ENCODE data around the gene SPINK4.

DNA sequence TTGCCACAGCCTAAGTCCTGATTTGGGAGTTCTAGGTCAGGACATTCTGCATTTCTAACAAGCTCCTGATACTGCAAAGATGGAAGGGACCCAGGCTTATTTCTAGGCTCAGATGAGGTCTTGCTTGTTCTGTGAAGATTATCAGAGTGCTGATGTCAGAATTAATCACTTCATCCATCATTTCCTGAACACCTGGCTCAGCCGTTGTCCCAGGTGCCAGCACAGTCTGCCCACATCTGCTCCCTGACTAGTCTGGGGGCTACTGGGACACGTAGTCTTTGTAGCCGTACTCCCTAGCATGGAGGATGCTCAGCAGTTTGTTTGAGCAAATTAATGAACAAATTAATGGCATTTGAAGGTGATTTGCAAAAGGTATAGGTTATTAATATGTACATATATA is 17.9 kb upstream of the SPINK4 start:
- TF ChIP-seq EZH2 (IDR thresholded peaks at IDR 0.05; ENCODE audit: low read length): no peak
- TF ChIP-seq CTCF (optimal IDR thresholded peaks at IDR 0.05 in 1 of 3, IDR thresholded peaks at IDR 0.05 in 1 of 3, conservative IDR thresholded peaks at IDR 0.05 in 1 of 3; ENCODE audit: extremely low read depth in 1 of 3, insufficient read depth in 2 of 3, low read length in 3 of 3): no peak
